T-helper 17 cell (primary cell): Measurements from ENCODE around the gene PRAMEF18. TPM values are rescaled to one million over a fixed set of nuclear protein-coding genes. Genes with fewer than 3 reads are reported as not detected.
"Not testable (repeated sequence)": the region's sequence is repeated elsewhere in the genome, so short reads cannot be mapped to it uniquely, and the experiment has no call there.

ENCODE experiments used
- ATAC-seq: fragments of 150-1000 bp; cut with Tn5 transposase; 2 replicates; pipeline ENCODE4 v1.10.0; 2021; ENCODE audit warnings: mild to moderate bottlenecking, moderate library complexity
- DNase-seq, 3 donors: peaks; one replicate each; pipeline versions ENCODE4 v3.0.0 to v3.0.0-alpha.2; 2020 to 2021
- H3K9me3 ChIP-seq: one replicate; pipeline ENCODE4 v1.7.0; 2013; ENCODE audit warnings: low read length, mild to moderate bottlenecking; ENCODE audit not compliant: control insufficient read depth, poor library complexity, severe bottlenecking
- H3K27ac Mint-ChIP-seq: one replicate; pipeline ENCODE4 v1.8.0; 2022; ENCODE audit warnings: mild to moderate bottlenecking, moderate library complexity, mixed read lengths
- H3K27me3 Mint-ChIP-seq: one replicate; pipeline ENCODE4 v1.8.0; 2022; ENCODE audit warnings: mixed read lengths
- H3K36me3 Mint-ChIP-seq: one replicate; pipeline ENCODE4 v1.8.0; 2022; ENCODE audit warnings: low read depth, mixed read lengths
- H3K4me1 Mint-ChIP-seq: one replicate; pipeline ENCODE4 v1.8.0; 2022; ENCODE audit warnings: mild to moderate bottlenecking, mixed read lengths
- H3K4me3 Mint-ChIP-seq: one replicate; pipeline ENCODE4 v1.8.0; 2022; ENCODE audit warnings: mild to moderate bottlenecking, moderate library complexity, mixed read lengths
- total RNA-seq, 4 donors: library from RNA in 2 of 4; stranded (reverse) in 2 of 4; gene quantifications; one replicate each; pipeline ENCODE4 v1.2.3 and lab custom pipeline; 2022 to 2026

Gene PRAMEF18, protein sequence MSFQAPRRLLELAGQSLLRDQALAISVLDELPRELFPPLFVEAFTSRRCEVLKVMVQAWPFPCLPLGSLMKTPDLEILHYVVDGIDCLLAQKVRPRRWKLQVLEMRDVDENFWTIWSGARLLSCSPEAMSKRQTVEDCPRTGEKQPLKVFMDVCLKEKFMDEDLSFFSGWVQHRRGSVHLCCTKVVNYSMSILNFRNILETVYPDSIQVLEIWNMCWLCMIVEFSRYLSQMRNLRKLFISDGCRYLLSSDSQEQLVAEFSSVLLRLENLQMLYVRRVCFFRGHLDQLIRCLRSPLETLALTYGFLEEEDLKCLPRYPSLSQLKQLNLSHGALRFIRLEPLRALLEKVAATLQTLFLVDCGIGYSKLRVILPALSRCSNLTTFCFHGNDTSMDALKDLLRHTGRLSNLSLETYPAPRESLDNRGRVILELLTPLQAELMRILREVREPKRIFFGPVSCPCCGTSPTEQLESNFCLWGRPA
- not detected for total RNA-seq
- 0 reads per million in 2 donors for total RNA-seq (lab: John Stamatoyannopoulos, UW)

DNA sequence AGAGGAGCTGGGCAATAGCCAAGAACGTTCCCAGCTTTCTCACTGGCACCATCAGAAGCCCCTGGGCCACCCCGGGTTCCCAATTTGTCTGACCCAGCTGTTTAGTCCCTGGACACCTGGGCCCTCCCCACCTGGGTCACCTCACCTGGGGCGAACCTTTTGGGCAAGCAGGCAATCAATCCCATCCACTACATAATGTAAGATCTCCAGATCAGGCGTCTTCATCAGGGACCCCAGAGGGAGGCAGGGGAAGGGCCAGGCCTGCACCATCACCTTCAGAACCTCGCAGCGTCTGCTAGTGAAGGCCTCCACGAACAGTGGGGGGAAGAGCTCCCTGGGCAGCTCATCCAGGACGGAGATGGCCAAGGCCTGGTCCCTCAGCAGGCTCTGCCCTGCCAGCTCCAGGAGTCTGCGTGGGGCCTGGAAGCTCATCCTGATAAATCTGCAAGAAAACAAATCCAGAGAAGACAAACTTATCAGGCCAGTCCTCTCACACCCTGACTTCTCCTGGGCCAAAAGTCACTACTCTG, at the start of gene PRAMEF18:
TSS of gene PRAMEF18 (minus strand) at position 480 of the 530 bp plus-strand sequence. CDS start at position 432, 48 bp downstream.
- not testable (repeated sequence) for H3K27ac Mint-ChIP-seq, H3K4me3 Mint-ChIP-seq, ATAC-seq, H3K9me3 ChIP-seq, DNase-seq, H3K36me3 Mint-ChIP-seq, H3K4me1 Mint-ChIP-seq
- H3K27me3 Mint-ChIP-seq: peaks cover 32% of the 10 kb centered on the region

DNA sequence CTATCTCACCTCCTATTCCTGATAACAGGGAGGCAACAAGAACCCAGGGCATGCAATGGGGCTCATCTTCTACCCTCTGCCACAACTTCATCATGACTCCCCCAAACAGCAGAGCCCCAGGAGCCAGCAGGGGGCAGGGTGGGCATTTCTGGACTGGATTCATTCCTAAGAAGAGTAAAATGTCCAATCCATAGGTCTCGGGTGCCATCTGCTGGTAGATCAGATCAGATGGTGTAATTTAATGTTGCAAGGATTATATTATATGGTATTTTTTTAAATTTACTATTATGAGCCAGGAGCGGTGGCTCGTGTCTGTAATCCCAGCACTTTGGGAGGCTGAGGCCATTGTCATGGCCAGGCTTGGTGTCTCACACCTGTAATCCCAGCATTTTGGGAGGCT, 39.2 kb upstream of the PRAMEF18 start:
- H3K27ac Mint-ChIP-seq, H3K27me3 Mint-ChIP-seq, H3K4me1 Mint-ChIP-seq, H3K4me3 Mint-ChIP-seq, H3K9me3 ChIP-seq, H3K36me3 Mint-ChIP-seq, DNase-seq, ATAC-seq: not testable (repeated sequence)

DNA sequence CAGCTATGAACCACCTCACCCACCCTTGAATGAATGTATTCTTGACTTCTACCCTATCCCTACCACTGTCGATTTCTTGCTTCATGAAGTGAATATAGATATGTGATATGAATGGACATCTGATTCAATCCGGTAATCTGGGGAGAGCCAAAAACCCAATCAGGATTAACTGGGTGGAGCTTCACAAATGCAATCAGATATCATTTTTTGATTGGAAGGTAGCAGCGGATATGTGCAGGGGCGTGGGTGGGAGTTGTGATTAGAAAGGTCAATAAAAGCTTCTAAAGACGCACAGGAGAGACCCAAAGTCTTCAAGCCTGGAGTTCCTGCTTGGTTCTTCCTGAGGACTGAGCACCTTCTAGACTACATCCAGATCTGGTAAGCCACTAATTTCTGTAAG, 27.9 kb upstream of the PRAMEF18 start, which contains the start of gene PRAMEF5:
TSS of gene PRAMEF5 (plus strand) at position 301 of the 400 bp plus-strand sequence. CDS start 5,071 bp downstream, outside the sequence.
- H3K4me1 Mint-ChIP-seq, H3K36me3 Mint-ChIP-seq, H3K27me3 Mint-ChIP-seq, H3K27ac Mint-ChIP-seq, ATAC-seq, H3K9me3 ChIP-seq, DNase-seq, H3K4me3 Mint-ChIP-seq: not testable (repeated sequence)

DNA sequence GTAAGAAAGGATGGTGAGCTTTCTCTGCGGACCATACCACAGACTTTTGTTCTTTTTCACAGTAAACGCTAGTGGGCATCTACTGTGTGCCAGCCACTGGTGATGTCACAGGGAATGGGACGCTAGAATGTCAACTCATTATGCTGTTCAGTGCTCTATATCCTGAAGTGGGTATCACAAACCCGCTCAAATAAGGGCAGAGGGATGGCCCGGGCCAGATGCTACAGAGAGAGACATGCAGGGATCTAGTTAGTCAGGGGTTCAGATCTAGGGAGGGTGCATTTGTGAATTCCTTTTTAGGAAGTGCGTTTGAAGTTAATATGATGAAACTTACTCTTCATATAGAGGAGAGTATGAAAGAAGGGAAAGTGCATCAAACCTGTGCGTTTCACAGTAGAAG, 21.2 kb upstream of the PRAMEF18 start:
- not testable (repeated sequence) for ATAC-seq, H3K4me1 Mint-ChIP-seq, H3K27ac Mint-ChIP-seq, H3K4me3 Mint-ChIP-seq, H3K9me3 ChIP-seq, DNase-seq, H3K36me3 Mint-ChIP-seq
- H3K27me3 Mint-ChIP-seq: peaks cover 34% of the 10 kb centered on the region

DNA sequence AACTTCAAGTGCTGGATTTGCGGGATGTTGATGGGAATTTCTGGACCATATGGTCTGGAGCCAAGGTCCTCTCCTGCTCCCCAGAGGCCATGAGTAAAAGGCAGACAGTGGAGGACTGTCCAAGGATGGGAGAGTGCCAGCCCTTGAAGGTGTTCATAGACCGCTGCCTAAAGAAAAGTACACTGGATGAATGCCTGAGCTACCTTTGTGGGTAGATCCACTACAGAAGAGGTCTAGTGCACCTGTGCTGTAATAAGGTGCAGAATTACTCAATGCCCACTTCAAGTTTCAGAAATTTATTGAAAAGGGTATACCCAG, 20.6 kb upstream of the PRAMEF18 start:
- not testable (repeated sequence) for H3K4me1 Mint-ChIP-seq, H3K27ac Mint-ChIP-seq, H3K36me3 Mint-ChIP-seq, H3K9me3 ChIP-seq, ATAC-seq, DNase-seq, H3K4me3 Mint-ChIP-seq
- H3K27me3 Mint-ChIP-seq: peaks cover 36% of the 10 kb centered on the region

DNA sequence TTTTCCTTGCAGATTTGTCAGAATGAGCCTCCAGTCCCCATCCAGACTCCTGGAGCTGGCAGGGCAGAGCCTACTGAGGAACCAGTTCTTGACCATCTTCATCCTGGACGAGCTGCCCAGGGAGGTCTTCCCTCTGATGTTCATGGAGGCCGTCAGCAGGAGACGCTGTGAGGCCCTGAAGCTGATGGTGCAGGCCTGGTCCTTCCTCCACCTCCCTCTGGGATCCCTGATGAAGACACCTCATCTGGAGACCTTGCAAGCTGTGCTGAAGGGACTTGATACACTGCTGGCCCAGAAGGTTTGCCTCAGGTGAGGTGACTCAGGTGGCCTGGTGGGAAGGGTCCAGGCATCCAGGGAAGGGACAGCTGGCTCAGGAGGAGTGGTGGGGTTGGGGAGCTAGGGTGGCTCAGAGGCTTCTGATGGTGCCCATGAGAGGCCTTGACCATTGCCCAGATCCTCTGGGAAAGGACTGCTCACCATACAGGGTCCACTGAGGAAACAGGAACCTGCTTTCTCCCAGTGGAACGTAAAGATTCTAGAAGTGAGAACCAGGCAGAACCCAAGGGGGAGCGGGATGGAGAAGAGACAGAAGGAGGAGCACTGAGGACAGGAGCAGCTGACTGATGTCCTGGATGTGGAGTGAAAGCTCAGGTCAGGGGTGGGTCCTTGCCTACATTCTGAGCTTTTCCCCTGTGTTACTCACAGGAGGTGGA, 20.0 kb upstream of the PRAMEF18 start:
- not testable (repeated sequence) for H3K9me3 ChIP-seq, DNase-seq, H3K4me1 Mint-ChIP-seq, H3K27ac Mint-ChIP-seq, ATAC-seq, H3K36me3 Mint-ChIP-seq, H3K4me3 Mint-ChIP-seq
- peaks cover 41% of the 10 kb centered on the region for H3K27me3 Mint-ChIP-seq

DNA sequence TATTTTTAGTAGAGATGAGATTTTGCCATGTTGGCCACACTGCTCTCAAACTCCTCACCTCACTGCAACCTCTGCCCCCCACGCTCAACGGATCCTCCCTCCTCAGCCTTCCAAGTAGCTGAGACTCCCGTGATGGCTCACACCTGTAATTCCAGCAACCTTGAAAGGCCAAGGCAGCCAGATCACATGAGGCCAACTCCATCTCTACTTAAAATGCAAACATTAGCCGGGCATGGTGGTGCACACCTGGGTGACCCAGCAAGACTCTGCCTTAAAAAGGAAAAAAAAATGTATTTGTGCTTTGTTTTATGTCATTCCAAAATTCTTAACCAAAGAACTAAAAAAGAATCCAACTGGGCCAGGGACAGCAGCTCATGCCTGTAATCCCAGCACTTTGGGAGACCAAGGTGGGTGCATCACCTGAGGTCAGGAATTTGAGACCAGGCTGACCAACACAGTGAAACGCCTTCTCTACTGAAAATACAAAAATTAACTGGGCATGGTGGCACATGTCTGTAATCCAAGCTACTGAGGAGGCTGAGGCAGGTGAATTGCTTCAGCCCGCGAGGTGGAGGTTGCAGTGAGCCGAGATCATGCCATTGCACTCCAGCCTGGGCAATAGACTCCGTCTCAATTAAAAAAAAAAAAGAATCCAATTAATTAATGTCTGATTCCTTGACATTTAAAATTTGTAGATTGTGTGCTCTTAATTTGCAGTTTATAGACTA, 17.7 kb upstream of the PRAMEF18 start:
- H3K27ac Mint-ChIP-seq, DNase-seq, H3K4me3 Mint-ChIP-seq, H3K9me3 ChIP-seq, H3K4me1 Mint-ChIP-seq, ATAC-seq, H3K36me3 Mint-ChIP-seq: not testable (repeated sequence)
- peaks cover 62% of the 10 kb centered on the region for H3K27me3 Mint-ChIP-seq

DNA sequence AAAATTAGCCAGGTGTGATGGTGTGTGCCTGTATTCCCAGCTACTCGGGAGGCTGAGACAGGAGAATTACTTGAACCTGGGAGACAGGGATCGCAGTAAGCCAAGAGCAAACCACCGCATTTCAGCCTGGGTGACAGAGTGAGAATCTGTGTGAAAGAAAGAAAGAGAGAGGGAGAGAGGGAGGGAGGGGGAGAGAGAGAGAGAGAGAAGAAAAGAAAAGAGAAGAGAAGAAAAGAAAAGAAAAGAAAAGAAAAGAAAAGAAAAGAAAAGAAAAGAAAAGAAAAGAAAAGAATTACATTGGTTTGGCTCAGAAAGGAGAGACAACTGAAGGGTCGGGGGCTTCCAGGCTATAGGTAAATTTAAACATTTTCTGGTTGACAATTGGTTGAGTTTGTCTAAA, 13.7 kb upstream of the PRAMEF18 start:
- ATAC-seq, H3K4me3 Mint-ChIP-seq, DNase-seq, H3K27ac Mint-ChIP-seq, H3K4me1 Mint-ChIP-seq, H3K36me3 Mint-ChIP-seq, H3K9me3 ChIP-seq: not testable (repeated sequence)
- peaks cover 68% of the 10 kb centered on the region for H3K27me3 Mint-ChIP-seq

DNA sequence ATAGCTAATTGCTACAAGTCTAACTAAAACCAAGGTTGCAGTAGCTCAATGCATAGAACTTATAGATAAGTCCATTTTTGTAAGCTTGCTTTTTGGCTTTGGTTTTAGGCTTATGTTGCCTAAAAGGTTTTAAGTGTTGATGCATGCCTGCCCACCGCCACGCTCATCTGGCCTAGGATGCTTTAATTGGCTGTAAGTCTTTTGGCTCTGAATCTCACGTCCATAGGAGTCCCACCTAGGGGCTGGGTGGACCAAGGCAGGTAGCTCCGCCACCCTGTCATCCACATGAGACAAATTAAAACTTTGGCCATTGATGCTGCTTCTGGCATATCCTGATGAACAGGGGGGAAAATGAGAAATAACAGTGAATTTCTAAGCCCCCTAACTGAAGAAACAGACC, 11.6 kb upstream of the PRAMEF18 start:
- not testable (repeated sequence) for DNase-seq, H3K9me3 ChIP-seq, H3K4me1 Mint-ChIP-seq, H3K27ac Mint-ChIP-seq, H3K4me3 Mint-ChIP-seq, ATAC-seq, H3K36me3 Mint-ChIP-seq
- peaks cover 67% of the 10 kb centered on the region for H3K27me3 Mint-ChIP-seq

DNA sequence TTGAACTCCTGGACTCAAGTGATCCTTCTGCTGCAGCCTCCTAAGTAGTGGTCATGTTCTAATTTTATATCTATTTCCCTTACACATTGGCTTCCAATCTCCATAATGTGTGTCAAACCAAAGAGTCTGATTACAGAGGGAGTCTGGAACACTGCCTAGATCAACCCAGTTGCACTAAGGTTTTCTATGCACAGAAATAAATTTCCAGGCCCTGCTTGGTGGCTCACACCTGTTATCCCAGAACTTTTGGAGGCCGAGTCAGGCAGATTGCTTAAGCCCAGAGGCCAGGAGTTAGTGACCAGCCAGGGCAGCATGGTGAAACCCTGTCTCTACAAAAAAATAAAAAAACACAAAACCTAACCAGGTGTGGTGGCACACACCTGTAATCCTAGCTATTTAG, 8.1 kb upstream of the PRAMEF18 start:
- H3K9me3 ChIP-seq, H3K4me1 Mint-ChIP-seq, H3K36me3 Mint-ChIP-seq, H3K4me3 Mint-ChIP-seq, H3K27ac Mint-ChIP-seq, DNase-seq, ATAC-seq: not testable (repeated sequence)
- H3K27me3 Mint-ChIP-seq: peaks cover 51% of the 10 kb centered on the region

DNA sequence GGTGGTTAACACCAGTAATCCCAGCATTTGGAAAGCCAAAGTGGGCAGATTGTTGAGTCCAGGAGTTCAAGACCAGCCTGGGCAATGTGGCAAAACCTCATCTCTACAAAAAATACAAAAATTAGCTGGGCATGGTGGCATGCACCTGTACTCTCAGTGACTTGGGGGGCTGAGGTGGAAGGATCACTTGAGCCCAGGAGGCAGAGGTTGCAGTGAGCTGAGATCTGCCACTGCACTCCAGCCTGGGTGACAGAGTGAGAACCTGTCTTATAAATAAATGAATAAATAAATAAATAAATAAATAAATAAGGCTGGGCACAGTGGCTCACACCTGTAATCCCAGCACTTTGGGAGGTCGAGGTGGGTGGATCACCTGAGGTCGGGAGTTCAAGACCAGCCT, 6.1 kb upstream of the PRAMEF18 start:
- H3K9me3 ChIP-seq, H3K4me3 Mint-ChIP-seq, H3K4me1 Mint-ChIP-seq, ATAC-seq, DNase-seq, H3K27ac Mint-ChIP-seq, H3K36me3 Mint-ChIP-seq: not testable (repeated sequence)
- H3K27me3 Mint-ChIP-seq: peaks cover 38% of the 10 kb centered on the region

DNA sequence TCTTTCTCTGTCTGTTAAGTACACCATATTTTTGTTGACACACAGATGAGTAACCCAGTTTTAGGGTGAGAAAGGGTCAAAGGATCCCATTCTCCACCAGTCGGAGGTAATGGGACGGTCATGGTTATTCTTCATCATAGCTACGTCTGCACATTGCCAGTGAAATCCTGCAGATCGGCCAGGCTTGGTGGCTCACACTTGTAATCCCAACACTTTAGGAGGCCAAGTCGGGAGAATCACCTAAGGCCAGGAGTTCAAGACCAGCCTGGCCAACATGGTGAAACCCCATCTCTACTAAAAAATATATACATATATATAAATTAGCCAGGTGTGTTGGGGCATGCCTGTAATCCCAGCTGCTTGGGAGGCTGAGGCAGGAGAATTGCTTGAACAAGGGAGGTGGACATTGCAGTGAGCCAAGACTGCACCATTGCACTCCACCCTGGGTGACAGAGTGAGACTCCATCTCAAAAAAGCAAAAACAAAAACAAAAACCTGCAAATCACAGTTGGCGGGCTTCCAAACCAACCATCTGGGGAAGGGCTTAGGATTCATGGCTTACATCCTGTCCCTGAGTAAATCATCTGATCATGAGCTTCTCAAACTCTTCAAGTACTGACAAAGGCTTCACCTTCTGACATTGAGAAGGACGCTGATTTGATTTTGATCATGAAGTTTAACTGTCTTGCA, 5.3 kb upstream of the PRAMEF18 start:
- peaks cover 34% of the 10 kb centered on the region for H3K27me3 Mint-ChIP-seq
- DNase-seq, H3K4me3 Mint-ChIP-seq, H3K27ac Mint-ChIP-seq, H3K36me3 Mint-ChIP-seq, H3K4me1 Mint-ChIP-seq, H3K9me3 ChIP-seq, ATAC-seq: not testable (repeated sequence)
